ENCODE results near the gene GNA12.
A peak's percentile ranks its signal among the peaks of the same experiment; 100 is the strongest.
"Not testable (repeated sequence)": the region's sequence is repeated elsewhere in the genome, so short reads cannot be mapped to it uniquely, and the experiment has no call there.

The GNA12 gene

GRCh38 chr7:2864999-2865670, 21.0 kb upstream of the GNA12 start:
- DNase-seq (ENCODE audit: low read depth, low spot score) = peak; percentile 80

GRCh38 chr7:2864204-2864985, 20.3 kb upstream of the GNA12 start:
- no peak for DNase-seq (ENCODE audit: low read depth, low spot score)

- peak; percentile 92 for DNase-seq (ENCODE audit: low read depth, low spot score)
These were observed 19.5 kb upstream of the GNA12 start for GRCh38 chr7:2863461-2864066.

GRCh38 chr7:2862831-2863361, 18.8 kb upstream of the GNA12 start:
- peak; percentile 62 for DNase-seq (ENCODE audit: low read depth, low spot score)

GRCh38 chr7:2861509-2861908, 17.4 kb upstream of the GNA12 start:
- DNase-seq (ENCODE audit: low read depth, low spot score) = no peak

- peak; percentile 44 for DNase-seq (ENCODE audit: low read depth, low spot score)
These were observed 16.6 kb upstream of the GNA12 start for GRCh38 chr7:2860627-2861133.

GRCh38 chr7:2859952-2860351, 15.8 kb upstream of the GNA12 start:
- no peak for DNase-seq (ENCODE audit: low read depth, low spot score)

GRCh38 chr7:2858621-2859020, 14.5 kb upstream of the GNA12 start:
- DNase-seq (ENCODE audit: low read depth, low spot score) = no peak

- peak; percentile 16 for DNase-seq (ENCODE audit: low read depth, low spot score)
These were observed 12.5 kb upstream of the GNA12 start for GRCh38 chr7:2856388-2857169.

GRCh38 chr7:2855386-2855785, 11.3 kb upstream of the GNA12 start:
- no peak for DNase-seq (ENCODE audit: low read depth, low spot score)

GRCh38 chr7:2853552-2853951, 9.4 kb upstream of the GNA12 start:
- not testable (repeated sequence) for DNase-seq (ENCODE audit: low read depth, low spot score)

GRCh38 chr7:2853147-2853546, 9.0 kb upstream of the GNA12 start:
- DNase-seq (ENCODE audit: low read depth, low spot score) = no peak

GRCh38 chr7:2851497-2851896, 7.4 kb upstream of the GNA12 start:
- no peak for DNase-seq (ENCODE audit: low read depth, low spot score)

- DNase-seq (ENCODE audit: low read depth, low spot score) = no peak
These were observed 6.0 kb upstream of the GNA12 start for GRCh38 chr7:2849941-2850766.

- DNase-seq (ENCODE audit: low read depth, low spot score) = no peak
These were observed 1.0 kb upstream of the GNA12 start for GRCh38 chr7:2845034-2845592.

GRCh38 chr7:2843711-2844152, 376 bp downstream of the GNA12 start:
- no peak for DNase-seq (ENCODE audit: low read depth, low spot score)

GRCh38 chr7:2843191-2843685, 870 bp downstream of the GNA12 start:
- no peak for DNase-seq (ENCODE audit: low read depth, low spot score)

- DNase-seq (ENCODE audit: low read depth, low spot score) = no peak
These were observed 2.2 kb downstream of the GNA12 start for GRCh38 chr7:2841907-2842306.

- no peak for DNase-seq (ENCODE audit: low read depth, low spot score)
These were observed 3.6 kb downstream of the GNA12 start for GRCh38 chr7:2840458-2840857.

Data from astrocyte of the hippocampus (primary cell).